Peyer's patch (tissue), 4 donors: ENCODE measurements around the gene KDSR. TPM values are rescaled to one million over a fixed set of nuclear protein-coding genes. Genes with fewer than 3 reads are reported as not detected.
A peak's percentile ranks its signal among the peaks of the same experiment; 100 is the strongest.

Source experiments
- DNase-seq, 3 donors: peaks; one replicate each; pipeline ENCODE4 v3.0.0-alpha.2; 2017 to 2019
- H3K27ac ChIP-seq, 4 donors: fragments of 200-600 bp; sonication (generic); one replicate each; pipeline ENCODE4 v1.5.1; 2016 to 2019
- H3K27me3 ChIP-seq, 2 donors: fragments of 200-600 bp; sonication (generic); one replicate each; pipeline ENCODE4 v1.5.1; 2019
- H3K36me3 ChIP-seq, 3 donors: fragments of 200-600 bp; sonication (generic); one replicate each; pipeline ENCODE4 v1.5.1; 2016 to 2019
- H3K4me1 ChIP-seq, 4 donors: fragments of 200-600 bp; sonication (generic); one replicate each; pipeline ENCODE4 v1.5.1; 2016 to 2019
- H3K4me3 ChIP-seq, 4 donors: fragments of 200-600 bp; sonication (generic); 1 replicate in 3 of 4; 2 replicates in 1 of 4; pipeline ENCODE4 v1.5.1; 2016 to 2019; ENCODE audit warnings: mild to moderate bottlenecking in 1 of 4
- H3K9me3 ChIP-seq, 4 donors: fragments of 200-600 bp; sonication (generic); one replicate each; pipeline ENCODE4 v1.5.1; 2016 to 2019; ENCODE audit warnings: mild to moderate bottlenecking in 1 of 4
- CTCF ChIP-seq, 6 experiments: fragments of 450-650 bp in 4 of 6; fragments of 200-600 bp in 2 of 6; sonication (generic) in 1 of 6; IDR thresholded peaks; one replicate each; pipeline ENCODE4 v1.5.1; 2017 to 2019; ENCODE audit warnings: antibody characterized with exemption in 6 of 6, mild to moderate bottlenecking in 3 of 6, moderate library complexity in 1 of 6
- POLR2A ChIP-seq, 2 donors: fragments of 450-650 bp; IDR thresholded peaks; one replicate each; pipeline ENCODE4 v1.5.1; 2017; ENCODE audit warnings: antibody characterized with exemption in 2 of 2, mild to moderate bottlenecking in 2 of 2, moderate library complexity in 2 of 2
- total RNA-seq, 4 donors: library from RNA; depleted of rRNA; stranded (reverse); fragments of >200 nt; gene quantifications; one replicate each; pipeline ENCODE4 v1.1.0, GENCODE V29; 2016

Gene KDSR
- total RNA-seq, 4 donors from 2014 or later: 7.4 to 33.2 (median 31.6) TPM

GRCh38 chr18:63288311-63288710 lies 78.7 kb downstream of the KDSR start:
- no peaks in the 10 kb centered on the region for H3K27me3 ChIP-seq
- H3K4me1 ChIP-seq: peaks cover 0 to 34% (median 12%) of the 10 kb centered on the region in 4 donors
- no peak overlapping the region for H3K4me3 ChIP-seq
- peak overlapping the region in 2 of 4 donors; percentile 11 to 83 for H3K27ac ChIP-seq
- H3K9me3 ChIP-seq: no peaks in the 10 kb centered on the region
- DNase-seq: no peak
- H3K36me3 ChIP-seq: no peaks in the 10 kb centered on the region
- TF ChIP-seq CTCF (IDR thresholded peaks at IDR 0.05): no peak

GRCh38 chr18:63287691-63288220 lies 79.2 kb downstream of the KDSR start:
- H3K4me1 ChIP-seq: peaks cover 0 to 34% (median 9%) of the 10 kb centered on the region in 4 donors

GRCh38 chr18:63286926-63287325 lies 80.1 kb downstream of the KDSR start:
- H3K36me3 ChIP-seq: no peaks in the 10 kb centered on the region
- TF ChIP-seq POLR2A (IDR thresholded peaks at IDR 0.05): no peak
- TF ChIP-seq CTCF (IDR thresholded peaks at IDR 0.05): no peak
- no peak overlapping the region for H3K4me3 ChIP-seq
- peak overlapping the region in 2 of 4 donors; percentile 25 to 83 for H3K27ac ChIP-seq
- no peaks in the 10 kb centered on the region for H3K9me3 ChIP-seq
- peaks cover 0 to 31% (median 9%) of the 10 kb centered on the region in 4 donors for H3K4me1 ChIP-seq
- no peaks in the 10 kb centered on the region for H3K27me3 ChIP-seq
- DNase-seq: no peak

More at GRCh38 chr18:63287691-63288220, 79.2 kb downstream of the KDSR start:
- H3K27me3 ChIP-seq: no peaks in the 10 kb centered on the region
- no peak for DNase-seq
- no peak overlapping the region for H3K4me3 ChIP-seq
- H3K9me3 ChIP-seq: no peaks in the 10 kb centered on the region
- TF ChIP-seq POLR2A (IDR thresholded peaks at IDR 0.05): no peak
- TF ChIP-seq CTCF (IDR thresholded peaks at IDR 0.05): no peak
- H3K27ac ChIP-seq: peak overlapping the region in 3 of 4 donors; percentile 11 to 83 (median 25)
- no peaks in the 10 kb centered on the region for H3K36me3 ChIP-seq

- H3K9me3 ChIP-seq: no peaks in the 10 kb centered on the region
- no peaks in the 10 kb centered on the region for H3K27me3 ChIP-seq
- H3K4me3 ChIP-seq: peak overlapping the region in 1 of 4 donors; percentile 10
- H3K4me1 ChIP-seq: peaks cover 0 to 31% (median 9%) of the 10 kb centered on the region in 4 donors
- peak overlapping the region in 3 of 4 donors; percentile 16 to 83 (median 68) for H3K27ac ChIP-seq
- peak in 2 of 3 donors; percentile 86 for DNase-seq
- no peak for TF ChIP-seq POLR2A (IDR thresholded peaks at IDR 0.05)
- no peak for TF ChIP-seq CTCF (IDR thresholded peaks at IDR 0.05)
- H3K36me3 ChIP-seq: no peaks in the 10 kb centered on the region
These were observed 81.9 kb downstream of the KDSR start for GRCh38 chr18:63284827-63285733.

GRCh38 chr18:63284173-63284799 lies 82.7 kb downstream of the KDSR start:
- DNase-seq: no peak
- TF ChIP-seq CTCF (IDR thresholded peaks at IDR 0.05) (no peak), POLR2A (IDR thresholded peaks at IDR 0.05) (no peak)
- Histone ChIP-seq H3K27ac (peak overlapping the region in 2 of 4 donors; percentile 68 to 83), H3K4me3 (peak overlapping the region in 1 of 4 donors; percentile 10), H3K27me3 (no peaks in the 10 kb centered on the region), H3K9me3 (no peaks in the 10 kb centered on the region), H3K4me1 (peaks cover 0 to 28% (median 9%) of the 10 kb centered on the region in 4 donors), H3K36me3 (no peaks in the 10 kb centered on the region)
